Measurements from ENCODE around the gene GRPEL1. TPM values are rescaled to one million over a fixed set of nuclear protein-coding genes. Genes with fewer than 3 reads are reported as not detected.
A peak's percentile ranks its signal among the peaks of the same experiment; 100 is the strongest.

The GRPEL1 gene
- total and polyA plus RNA-seq, 2 of the 13 experiments (the other 11 are each of a cell fraction or from before 2014, with no cell fraction given), result 32.3 to 141 TPM

- TF ChIP-seq ZNF605 (CRISPR knock-in tag; IDR thresholded peaks at IDR 0.05), result no peak
- no peak for TF ChIP-seq ZNF329 (CRISPR knock-in tag; IDR thresholded peaks at IDR 0.05; ENCODE audit: low read depth)
- TF ChIP-seq RFXANK (CRISPR knock-in tag; IDR thresholded peaks at IDR 0.05), result no peak
- TF ChIP-seq ZBTB26 (CRISPR knock-in tag; IDR thresholded peaks at IDR 0.05; ENCODE audit: borderline replicate concordance), result no peak
- TF ChIP-seq BCL3 (CRISPR knock-in tag; IDR thresholded peaks at IDR 0.05), result no peak; the same call in 1 of the 2 replicates
- TF ChIP-seq MIER2 (CRISPR knock-in tag; IDR thresholded peaks at IDR 0.05), result peak; percentile 65; the same call in 1 of the 2 replicates
- TF ChIP-seq ZSCAN29 (CRISPR knock-in tag; conservative IDR thresholded peaks at IDR 0.05), result no peak
- TF ChIP-seq RELA (CRISPR knock-in tag; IDR thresholded peaks at IDR 0.05), result no peak
- no peak for TF ChIP-seq EHMT2 (IDR thresholded peaks at IDR 0.05; ENCODE audit: borderline replicate concordance, low read depth, low read length)
- TF ChIP-seq ZNF747 (CRISPR knock-in tag; IDR thresholded peaks at IDR 0.05; ENCODE audit: borderline replicate concordance), result peak; percentile 64; the same call in 1 of the 2 replicates
- TF ChIP-seq NR2C2 (CRISPR knock-in tag; IDR thresholded peaks at IDR 0.05; ENCODE audit: borderline replicate concordance), result no peak
- peak; percentile 4; the same call in 1 of the 2 replicates for TF ChIP-seq ZNF232 (CRISPR knock-in tag; IDR thresholded peaks at IDR 0.05; ENCODE audit: borderline replicate concordance)
- TF ChIP-seq PHF5A (CRISPR knock-in tag; IDR thresholded peaks at IDR 0.05; ENCODE audit: low read depth, unreplicated experiment), result no peak
- no peak for TF ChIP-seq CHD2 (IDR thresholded peaks at IDR 0.05; ENCODE audit: low read depth, low read length)
- TF ChIP-seq TP53 (CRISPR knock-in tag; conservative IDR thresholded peaks at IDR 0.05), result no peak
- TF ChIP-seq ZNF17 (CRISPR knock-in tag; IDR thresholded peaks at IDR 0.05), result no peak
- no peak for TF ChIP-seq ZSCAN25 (CRISPR knock-in tag; IDR thresholded peaks at IDR 0.05)
- peak; percentile 48; the same call in 1 of the 2 replicates for TF ChIP-seq MLX (CRISPR knock-in tag; IDR thresholded peaks at IDR 0.05)
- TF ChIP-seq ZNF547 (CRISPR knock-in tag; IDR thresholded peaks at IDR 0.05), result peak; percentile 56; the same call in 1 of the 2 replicates
- TF ChIP-seq TEAD3 (CRISPR knock-in tag; optimal IDR thresholded peaks at IDR 0.05; ENCODE audit: borderline replicate concordance), result peak; percentile 70
- TF ChIP-seq MED8 (CRISPR knock-in tag; IDR thresholded peaks at IDR 0.05; ENCODE audit: insufficient replicate concordance), result peak; percentile 61
- no peak for TF ChIP-seq CCAR2 (optimal IDR thresholded peaks at IDR 0.05; ENCODE audit: low read depth, low read length)
- peak; percentile 70 for TF ChIP-seq HDAC2 (CRISPR knock-in tag; IDR thresholded peaks at IDR 0.05)
- peak; percentile 65; the same call in 1 of the 2 replicates for TF ChIP-seq BORCS8-MEF2B (CRISPR knock-in tag; IDR thresholded peaks at IDR 0.05)
- TF ChIP-seq KLF15 (CRISPR knock-in tag; IDR thresholded peaks at IDR 0.05; ENCODE audit: borderline replicate concordance), result no peak
- TF ChIP-seq ZNF414 (CRISPR knock-in tag; IDR thresholded peaks at IDR 0.05), result no peak
- TF ChIP-seq MAZ (IDR thresholded peaks at IDR 0.05; ENCODE audit: borderline replicate concordance, low read depth, low read length), result no peak; the same call in 1 of the 2 replicates
- TF ChIP-seq MAZ (CRISPR knock-in tag; IDR thresholded peaks at IDR 0.05; ENCODE audit: low read depth), result peak; percentile 55; the same call in 1 of the 2 replicates
- no peak for TF ChIP-seq SIN3B (IDR thresholded peaks at IDR 0.05; ENCODE audit: low read length)
These were observed 35.9 kb upstream of the GRPEL1 start (continued) for GRCh38 chr4:7103607-7104365.

All from HepG2 (cell line).